HT-29 (cell line): ENCODE data around the gene ASB5. TPM values are rescaled to one million over a fixed set of nuclear protein-coding genes. Genes with fewer than 3 reads are reported as not detected.

ENCODE experiments used
- total RNA-seq: library from RNA; depleted of rRNA; stranded (reverse); fragments of >200 nt; shearing (Covaris generic); gene quantifications from 2 replicates; pipeline ENCODE4 v1.2.3, GENCODE V29; 2014; rRNA removed

ASB5 gene
- total RNA-seq, 1 experiment from 2014 or later = not detected

Other genes starting within 250 kb of the ASB5 start
- gene WDR17, start 203.4 kb downstream of the ASB5 start, total RNA-seq = not detected in 2 replicates
- not detected in 2 replicates for gene SPATA4, start 73.6 kb downstream of the ASB5 start, total RNA-seq
- gene SPCS3, start 50.7 kb upstream of the ASB5 start, total RNA-seq = 39.6 and 46.5 TPM in 2 replicates